Measurements from ENCODE around the gene LDLRAD4.

Gene LDLRAD4

DNA sequence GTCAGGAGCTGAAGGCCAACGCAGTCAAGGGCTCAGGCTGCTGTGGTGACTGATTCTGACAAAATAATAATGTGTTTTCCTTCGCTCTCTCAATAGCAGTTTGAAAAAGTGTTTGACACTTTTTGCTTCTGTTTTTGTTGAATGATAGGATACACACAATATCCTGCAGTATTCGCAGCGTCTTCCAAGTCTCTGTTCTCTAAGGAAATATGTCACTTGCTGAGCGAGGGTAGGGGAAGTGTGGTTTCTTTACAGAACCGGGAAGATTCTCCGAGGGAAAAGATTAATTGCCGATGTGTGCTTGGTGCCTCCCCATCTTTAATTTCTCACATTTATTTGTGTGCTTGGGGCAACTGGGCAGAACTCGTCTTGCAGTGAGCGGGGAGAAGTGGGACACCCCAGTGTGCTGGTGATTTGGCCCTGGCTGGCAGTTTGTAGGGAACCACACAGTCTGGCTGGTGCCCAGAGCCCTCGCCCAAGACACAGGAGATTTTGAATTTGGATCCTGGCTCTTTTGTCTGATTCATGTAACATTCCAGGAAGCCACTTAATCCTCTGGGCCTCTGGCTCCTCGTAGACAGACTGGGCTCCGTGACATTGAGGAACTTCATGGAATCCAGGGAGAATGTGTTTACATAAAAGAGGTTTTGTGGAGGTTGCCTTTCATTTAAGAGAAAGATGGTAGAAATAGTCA is 169.4 kb downstream of the LDLRAD4 start:
- H3K27me3 ChIP-seq (ENCODE audit: control insufficient read depth, insufficient read depth, low read length), result no peaks in the 10 kb centered on the region
- H3K36me3 ChIP-seq (ENCODE audit: control insufficient read depth, insufficient read depth, low read length), result no peaks in the 10 kb centered on the region
- no peak overlapping the region for H3K4me3 ChIP-seq (ENCODE audit: low read length)
- H3K27ac ChIP-seq (ENCODE audit: low read length), result no peak overlapping the region
- no peak for DNase-seq (ENCODE audit: low read depth, low spot score)
- no CpG with 5 or more reads among the region's 13 CpGs for WGBS (ENCODE audit: insufficient coverage, insufficient read length)
- H3K4me1 ChIP-seq (ENCODE audit: control insufficient read depth, insufficient read depth, low read length), result no peaks in the 10 kb centered on the region; the same call in 1 of the 2 replicates
- no peaks in the 10 kb centered on the region for H3K9me3 ChIP-seq (ENCODE audit: control insufficient read depth, insufficient read depth, low read length)

DNA sequence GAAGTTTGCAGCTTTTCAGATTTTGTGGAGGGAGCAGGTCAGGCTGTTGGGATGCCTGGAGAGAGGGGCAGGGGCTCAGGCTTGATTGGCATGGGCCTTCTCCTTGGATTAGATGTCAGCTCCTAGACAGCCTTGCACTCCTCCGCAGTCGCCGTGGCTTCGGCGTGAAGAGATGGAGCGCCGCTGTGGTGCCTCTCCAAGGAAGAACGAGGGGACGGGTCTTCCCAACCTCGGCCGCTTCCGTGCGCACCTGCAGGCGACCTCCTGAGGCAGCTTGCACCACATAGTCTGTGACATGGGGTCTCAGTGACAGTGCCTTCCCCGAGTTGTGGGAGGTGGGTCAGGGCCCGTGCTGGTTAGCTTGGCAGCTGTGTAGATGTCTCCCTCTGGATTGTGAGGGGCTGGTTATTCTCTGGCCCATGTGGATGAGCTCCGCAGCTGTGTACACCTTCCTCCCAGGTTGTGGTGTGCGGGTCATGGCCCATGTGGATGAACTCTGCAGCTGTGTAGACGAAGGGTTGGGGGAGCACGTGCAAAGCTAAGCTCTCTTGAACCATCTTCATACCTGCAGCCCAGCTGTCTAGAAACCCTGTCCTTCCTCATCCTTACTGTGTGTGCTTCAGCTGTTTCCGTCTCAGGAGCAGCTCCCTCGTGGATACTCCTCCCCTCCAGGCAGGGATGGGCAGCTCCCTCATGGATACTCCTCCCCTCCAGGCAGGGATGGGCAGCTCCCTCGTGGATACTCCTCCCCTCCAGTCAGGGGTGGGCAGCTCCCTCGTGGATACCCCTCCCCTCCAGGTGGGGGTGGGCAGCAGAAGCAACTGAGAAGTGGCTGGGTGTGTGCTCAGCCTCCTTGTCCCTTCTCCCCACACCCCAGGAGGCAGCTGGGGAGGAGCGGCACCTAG is 170.3 kb downstream of the LDLRAD4 start:
- no peaks in the 10 kb centered on the region; the same call in 1 of the 2 replicates for H3K4me1 ChIP-seq (ENCODE audit: control insufficient read depth, insufficient read depth, low read length)
- no peaks in the 10 kb centered on the region for H3K9me3 ChIP-seq (ENCODE audit: control insufficient read depth, insufficient read depth, low read length)
- WGBS (ENCODE audit: insufficient coverage, insufficient read length), result no CpG with 5 or more reads among the region's 25 CpGs
- no peaks in the 10 kb centered on the region for H3K27me3 ChIP-seq (ENCODE audit: control insufficient read depth, insufficient read depth, low read length)
- no peak overlapping the region for H3K4me3 ChIP-seq (ENCODE audit: low read length)
- H3K27ac ChIP-seq (ENCODE audit: low read length), result no peak overlapping the region
- H3K36me3 ChIP-seq (ENCODE audit: control insufficient read depth, insufficient read depth, low read length), result no peaks in the 10 kb centered on the region
- DNase-seq (ENCODE audit: low read depth, low spot score), result no peak

DNA sequence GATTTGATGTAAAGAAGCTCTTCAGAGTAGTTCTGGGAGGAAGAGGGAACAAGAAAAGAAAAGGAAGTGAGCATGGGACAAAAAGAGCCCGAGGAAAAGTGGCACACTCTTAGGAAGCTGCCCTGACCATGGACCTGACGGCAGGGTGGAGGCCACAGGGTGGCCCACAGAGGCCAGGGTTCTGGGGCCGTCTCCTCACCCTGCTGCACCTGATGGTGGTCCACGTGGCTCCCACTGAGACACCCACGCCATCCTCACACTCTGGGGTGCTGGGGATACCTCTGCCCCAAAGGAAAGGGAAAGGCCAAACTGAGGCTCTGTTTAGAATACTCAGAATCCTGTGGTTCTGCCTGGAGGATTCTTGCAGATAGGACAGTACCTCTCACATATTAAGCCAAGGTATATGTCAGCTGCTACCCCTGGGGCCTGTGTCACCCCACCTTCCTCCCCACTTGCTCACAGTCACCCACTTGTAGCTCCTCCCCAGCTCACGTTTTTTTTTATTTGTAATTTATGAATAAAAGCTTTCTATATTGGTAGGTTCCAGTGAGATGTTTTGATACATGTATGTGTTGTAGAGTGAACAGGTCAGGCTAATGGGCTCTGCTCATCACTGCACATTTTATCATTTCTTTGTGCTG is 171.1 kb downstream of the LDLRAD4 start:
- Histone ChIP-seq H3K9me3 (ENCODE audit: control insufficient read depth, insufficient read depth, low read length) (no peaks in the 10 kb centered on the region), H3K27me3 (ENCODE audit: control insufficient read depth, insufficient read depth, low read length) (no peaks in the 10 kb centered on the region), H3K4me3 (ENCODE audit: low read length) (no peak overlapping the region), H3K36me3 (ENCODE audit: control insufficient read depth, insufficient read depth, low read length) (no peaks in the 10 kb centered on the region), H3K4me1 (ENCODE audit: control insufficient read depth, insufficient read depth, low read length) (no peaks in the 10 kb centered on the region; the same call in 1 of the 2 replicates), H3K27ac (ENCODE audit: low read length) (no peak overlapping the region)
- no peak for DNase-seq (ENCODE audit: low read depth, low spot score)
- WGBS (ENCODE audit: insufficient coverage, insufficient read length), result no CpG with 5 or more reads among the region's 6 CpGs

DNA sequence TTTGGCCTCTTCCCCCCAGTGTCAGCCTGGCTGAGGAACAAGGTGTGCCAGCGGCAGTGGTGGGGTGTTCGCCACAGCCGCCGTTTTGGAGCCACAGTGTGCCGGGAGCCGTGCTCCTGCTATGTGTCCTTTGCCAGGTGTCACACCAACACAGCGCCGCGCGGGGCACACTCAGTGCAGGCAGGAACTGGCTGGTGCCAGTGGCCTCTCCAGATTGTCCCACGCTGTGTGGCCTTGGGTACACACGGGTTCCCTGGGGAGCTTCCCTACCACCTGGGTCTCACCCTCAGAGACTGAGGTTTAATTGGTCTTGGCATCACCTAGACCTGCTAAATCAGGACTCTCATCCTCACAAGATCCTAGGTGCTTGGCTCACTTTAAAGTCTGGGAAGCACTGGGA is 171.6 kb downstream of the LDLRAD4 start:
- no CpG with 5 or more reads among the region's 12 CpGs for WGBS (ENCODE audit: insufficient coverage, insufficient read length)
- no peaks in the 10 kb centered on the region for H3K36me3 ChIP-seq (ENCODE audit: control insufficient read depth, insufficient read depth, low read length)

DNA sequence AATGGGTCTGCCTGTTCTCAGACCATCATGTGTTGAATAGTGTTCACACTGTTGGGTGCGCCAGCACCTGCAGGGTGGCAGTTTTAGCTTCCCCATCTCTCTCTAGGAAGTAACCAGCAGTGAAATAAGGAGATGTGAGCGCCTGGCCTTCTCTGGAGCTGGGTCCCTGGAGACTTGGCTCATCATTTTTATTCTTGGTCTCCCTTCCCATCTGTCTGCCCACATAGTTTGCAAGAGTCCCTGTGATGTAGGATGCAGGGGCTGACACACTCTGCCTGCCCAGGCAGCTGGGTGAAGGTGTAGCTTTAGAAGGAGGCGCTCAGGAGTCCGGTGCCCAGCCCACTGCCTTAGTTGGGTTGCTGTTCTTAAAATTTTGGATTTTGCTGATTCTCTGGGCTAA is 172.2 kb downstream of the LDLRAD4 start:
- H3K36me3 ChIP-seq (ENCODE audit: control insufficient read depth, insufficient read depth, low read length), result no peaks in the 10 kb centered on the region
- WGBS (ENCODE audit: insufficient coverage, insufficient read length), result no CpG with 5 or more reads among the region's 4 CpGs
- no peak overlapping the region for H3K4me3 ChIP-seq (ENCODE audit: low read length)
- H3K27ac ChIP-seq (ENCODE audit: low read length), result no peak overlapping the region
- no peaks in the 10 kb centered on the region; the same call in 1 of the 2 replicates for H3K4me1 ChIP-seq (ENCODE audit: control insufficient read depth, insufficient read depth, low read length)
- no peaks in the 10 kb centered on the region for H3K27me3 ChIP-seq (ENCODE audit: control insufficient read depth, insufficient read depth, low read length)
- DNase-seq (ENCODE audit: low read depth, low spot score), result no peak
- H3K9me3 ChIP-seq (ENCODE audit: control insufficient read depth, insufficient read depth, low read length), result no peaks in the 10 kb centered on the region

More for the DNA sequence above, 171.6 kb downstream of the LDLRAD4 start:
- Histone ChIP-seq H3K27me3 (ENCODE audit: control insufficient read depth, insufficient read depth, low read length) (no peaks in the 10 kb centered on the region), H3K27ac (ENCODE audit: low read length) (no peak overlapping the region), H3K4me3 (ENCODE audit: low read length) (no peak overlapping the region), H3K4me1 (ENCODE audit: control insufficient read depth, insufficient read depth, low read length) (no peaks in the 10 kb centered on the region; the same call in 1 of the 2 replicates), H3K9me3 (ENCODE audit: control insufficient read depth, insufficient read depth, low read length) (no peaks in the 10 kb centered on the region)
- no peak for DNase-seq (ENCODE audit: low read depth, low spot score)

DNA sequence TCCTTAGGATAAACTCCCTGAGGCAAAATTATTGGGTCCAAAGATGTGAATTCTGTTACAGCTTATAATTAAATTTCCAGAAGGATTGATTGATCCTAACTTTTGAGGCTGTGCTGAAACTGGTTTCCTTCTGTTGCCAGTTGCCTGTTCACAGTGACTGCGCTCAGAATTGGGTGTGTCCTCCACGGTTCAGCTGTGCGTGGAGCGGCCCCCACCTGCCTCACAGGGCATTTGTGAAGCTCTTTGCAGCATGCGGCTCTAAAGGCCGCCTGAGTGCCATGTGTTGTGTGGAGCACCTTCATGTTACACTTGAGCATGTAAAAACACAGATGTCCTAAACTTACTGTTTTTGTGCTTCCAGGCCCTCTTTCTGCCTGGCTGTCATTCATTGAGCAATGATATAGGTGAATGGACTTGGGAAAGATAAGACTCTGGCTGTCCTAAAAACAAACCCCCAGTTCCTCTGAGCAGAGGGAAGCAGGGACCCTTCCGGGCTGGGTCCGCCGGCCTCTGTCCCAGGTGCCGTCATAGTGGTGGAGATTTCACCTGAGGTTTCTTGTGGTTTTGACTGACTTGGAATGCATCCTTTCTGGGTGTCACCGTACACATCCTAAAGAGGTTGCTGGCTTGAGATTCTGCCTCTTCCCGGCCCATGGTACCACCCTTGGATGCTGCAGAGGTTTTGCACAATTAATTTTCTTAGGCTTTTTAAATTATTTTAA is 173.6 kb downstream of the LDLRAD4 start:
- no peaks in the 10 kb centered on the region for H3K27me3 ChIP-seq (ENCODE audit: control insufficient read depth, insufficient read depth, low read length)
- no peak overlapping the region for H3K27ac ChIP-seq (ENCODE audit: low read length)
- H3K36me3 ChIP-seq (ENCODE audit: control insufficient read depth, insufficient read depth, low read length), result no peaks in the 10 kb centered on the region
- whole genome bisulfite sequencing (ENCODE audit: insufficient coverage, insufficient read length), result no CpG with 5 or more reads among the region's 12 CpGs
- H3K4me3 ChIP-seq (ENCODE audit: low read length), result no peak overlapping the region
- H3K9me3 ChIP-seq (ENCODE audit: control insufficient read depth, insufficient read depth, low read length), result no peaks in the 10 kb centered on the region
- no peak for DNase-seq (ENCODE audit: low read depth, low spot score)
- no peaks in the 10 kb centered on the region; the same call in 1 of the 2 replicates for H3K4me1 ChIP-seq (ENCODE audit: control insufficient read depth, insufficient read depth, low read length)

DNA sequence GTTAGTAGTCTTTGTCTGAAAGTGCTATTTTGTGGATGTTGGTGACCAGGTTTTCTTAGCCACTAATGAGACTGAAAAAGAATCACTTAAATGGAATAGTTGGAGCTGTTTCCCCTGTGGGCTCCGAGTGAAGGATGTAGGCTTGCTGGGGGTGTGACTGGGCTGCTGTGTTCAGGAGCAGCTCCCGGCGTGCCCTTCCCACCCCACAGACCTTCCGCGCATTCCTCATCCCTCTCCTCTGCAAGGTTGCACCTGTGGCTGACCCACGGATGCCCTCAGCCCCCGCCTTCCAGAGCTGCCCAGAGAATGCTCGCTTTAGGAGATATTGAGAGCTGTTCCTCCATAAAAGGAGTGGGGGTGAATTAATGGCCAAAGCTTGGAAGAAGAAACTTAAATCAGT is 174.3 kb downstream of the LDLRAD4 start:
- H3K27ac ChIP-seq (ENCODE audit: low read length), result no peak overlapping the region
- H3K36me3 ChIP-seq (ENCODE audit: control insufficient read depth, insufficient read depth, low read length), result no peaks in the 10 kb centered on the region
- no peak overlapping the region for H3K4me3 ChIP-seq (ENCODE audit: low read length)
- no CpG with 5 or more reads among the region's 8 CpGs for WGBS (ENCODE audit: insufficient coverage, insufficient read length)
- H3K4me1 ChIP-seq (ENCODE audit: control insufficient read depth, insufficient read depth, low read length), result no peaks in the 10 kb centered on the region; the same call in 1 of the 2 replicates
- no peaks in the 10 kb centered on the region for H3K9me3 ChIP-seq (ENCODE audit: control insufficient read depth, insufficient read depth, low read length)
- no peak for DNase-seq (ENCODE audit: low read depth, low spot score)
- no peaks in the 10 kb centered on the region for H3K27me3 ChIP-seq (ENCODE audit: control insufficient read depth, insufficient read depth, low read length)

DNA sequence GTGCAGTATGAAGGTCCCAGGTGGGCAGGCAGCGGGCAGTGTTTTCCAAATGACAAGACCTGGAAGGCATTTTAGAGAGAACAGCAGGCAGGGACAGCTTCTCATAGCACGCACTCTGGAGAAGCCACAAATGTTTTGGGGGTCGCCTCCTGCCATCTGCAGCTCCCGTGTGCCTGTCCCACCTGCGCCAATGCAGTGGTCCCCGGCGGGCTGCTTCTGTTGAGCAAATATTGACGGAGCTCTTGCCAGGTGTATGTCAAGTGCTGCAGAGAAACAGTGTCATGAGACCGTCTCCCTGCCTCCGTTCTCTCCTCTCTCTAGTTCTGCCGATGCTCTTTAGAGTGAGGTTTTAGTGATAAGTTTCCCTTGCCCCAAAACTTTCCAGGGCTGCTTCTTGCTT is 174.8 kb downstream of the LDLRAD4 start:
- no peak overlapping the region for H3K4me3 ChIP-seq (ENCODE audit: low read length)
- no CpG with 5 or more reads among the region's 11 CpGs for WGBS (ENCODE audit: insufficient coverage, insufficient read length)
- DNase-seq (ENCODE audit: low read depth, low spot score), result no peak
- H3K4me1 ChIP-seq (ENCODE audit: control insufficient read depth, insufficient read depth, low read length), result no peaks in the 10 kb centered on the region; the same call in 1 of the 2 replicates
- H3K27me3 ChIP-seq (ENCODE audit: control insufficient read depth, insufficient read depth, low read length), result no peaks in the 10 kb centered on the region
- no peaks in the 10 kb centered on the region for H3K36me3 ChIP-seq (ENCODE audit: control insufficient read depth, insufficient read depth, low read length)
- no peak overlapping the region for H3K27ac ChIP-seq (ENCODE audit: low read length)
- H3K9me3 ChIP-seq (ENCODE audit: control insufficient read depth, insufficient read depth, low read length), result no peaks in the 10 kb centered on the region

DNA sequence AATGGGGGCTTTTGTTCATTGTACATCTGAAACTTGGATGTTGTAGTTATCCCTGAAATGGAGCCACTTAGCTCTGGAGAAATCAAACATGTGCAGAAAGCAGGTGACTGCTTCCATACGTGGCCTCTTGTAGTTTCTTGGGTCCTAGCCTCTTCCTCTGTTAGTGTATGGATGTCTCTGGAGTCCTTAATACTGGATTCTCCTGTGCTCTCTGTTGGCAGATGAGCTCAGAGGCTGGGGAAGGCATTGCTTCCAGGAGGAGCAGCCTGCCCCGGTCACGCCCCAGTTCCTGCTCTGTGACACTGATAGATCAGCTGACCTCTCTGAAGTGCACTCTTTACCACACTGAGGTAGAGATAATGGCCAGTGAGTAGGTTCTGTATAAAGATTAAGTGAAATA is 176.2 kb downstream of the LDLRAD4 start:
- H3K36me3 ChIP-seq (ENCODE audit: control insufficient read depth, insufficient read depth, low read length), result no peaks in the 10 kb centered on the region
- no peaks in the 10 kb centered on the region for H3K27me3 ChIP-seq (ENCODE audit: control insufficient read depth, insufficient read depth, low read length)
- no CpG with 5 or more reads among the region's 3 CpGs for WGBS (ENCODE audit: insufficient coverage, insufficient read length)
- no peak overlapping the region for H3K4me3 ChIP-seq (ENCODE audit: low read length)
- H3K9me3 ChIP-seq (ENCODE audit: control insufficient read depth, insufficient read depth, low read length), result no peaks in the 10 kb centered on the region
- no peak overlapping the region for H3K27ac ChIP-seq (ENCODE audit: low read length)
- no peak for DNase-seq (ENCODE audit: low read depth, low spot score)
- no peaks in the 10 kb centered on the region for H3K4me1 ChIP-seq (ENCODE audit: control insufficient read depth, insufficient read depth, low read length)

DNA sequence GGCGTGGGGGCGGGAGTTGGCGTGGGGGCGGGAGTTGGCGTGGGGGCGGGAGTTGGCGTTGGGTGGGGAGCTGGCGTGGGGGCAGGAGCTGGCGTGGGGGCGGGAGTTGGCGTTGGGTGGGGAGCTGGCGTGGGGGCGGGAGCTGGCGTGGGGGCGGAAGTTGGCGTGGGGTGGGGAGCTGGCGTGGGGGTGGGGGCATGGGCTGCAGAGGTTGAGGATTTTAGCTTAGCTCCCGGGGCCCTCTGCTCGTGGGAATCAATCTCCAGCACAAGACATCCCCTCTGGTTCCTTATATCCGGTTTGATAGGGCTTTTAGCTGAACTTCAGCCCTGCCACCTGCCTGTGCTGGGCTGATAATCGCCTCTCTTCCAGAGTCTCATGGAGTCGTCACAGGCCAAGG is 177.0 kb downstream of the LDLRAD4 start:
- DNase-seq (ENCODE audit: low read depth, low spot score), result no peak
- H3K27ac ChIP-seq (ENCODE audit: low read length), result no peak overlapping the region
- H3K27me3 ChIP-seq (ENCODE audit: control insufficient read depth, insufficient read depth, low read length), result no peaks in the 10 kb centered on the region
- no peaks in the 10 kb centered on the region for H3K4me1 ChIP-seq (ENCODE audit: control insufficient read depth, insufficient read depth, low read length)
- no peaks in the 10 kb centered on the region for H3K36me3 ChIP-seq (ENCODE audit: control insufficient read depth, insufficient read depth, low read length)
- WGBS (ENCODE audit: insufficient coverage, insufficient read length), result no CpG with 5 or more reads among the region's 22 CpGs
- no peak overlapping the region for H3K4me3 ChIP-seq (ENCODE audit: low read length)
- H3K9me3 ChIP-seq (ENCODE audit: control insufficient read depth, insufficient read depth, low read length), result no peaks in the 10 kb centered on the region
